ENCODE results near the gene EXD2. TPM values are rescaled to one million over a fixed set of nuclear protein-coding genes. Genes with fewer than 3 reads are reported as not detected.
"Not testable (repeated sequence)": the region's sequence is repeated elsewhere in the genome, so short reads cannot be mapped to it uniquely, and the experiment has no call there.

EXD2 gene
- total RNA-seq: 13.5 TPM

- peak; percentile 39 to 85 (median 78) for DNase-seq (ENCODE audit: low read depth in 2 of 3, low spot score in 2 of 3)
Measured at GRCh38 chr14:69191340-69192111, at the start of gene EXD2. Gene EXD2 (plus strand): TSS chr14:69191498. CDS start chr14:69209471, 17,973 bp downstream.

GRCh38 chr14:69141550-69141949 is 49.7 kb upstream of the EXD2 start:
- DNase-seq (ENCODE audit: low read depth in 2 of 3, low spot score in 2 of 3): no peak

DNA sequence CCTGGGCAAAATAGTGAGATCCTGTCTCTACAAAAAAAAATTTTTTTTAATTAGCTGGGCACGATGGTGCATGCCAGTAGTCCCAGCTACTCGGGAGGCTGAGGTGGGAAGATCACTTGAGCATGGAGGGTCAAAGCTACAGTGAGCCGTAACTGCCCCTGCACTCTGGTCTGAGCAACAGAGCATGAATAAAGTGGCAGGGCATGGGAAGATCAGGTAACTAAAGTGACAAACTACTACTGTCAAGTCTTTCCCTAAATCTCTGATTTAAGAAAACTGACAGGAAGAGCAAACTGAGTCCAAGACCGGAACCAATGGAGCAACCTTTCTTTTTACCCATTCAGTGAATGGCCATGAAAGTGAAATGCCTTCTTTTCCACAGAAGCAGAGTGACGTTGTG is 49.2 kb upstream of the EXD2 start:
- DNase-seq (ENCODE audit: low read depth in 2 of 3, low spot score in 2 of 3): no peak

GRCh38 chr14:69149461-69150244 is 41.6 kb upstream of the EXD2 start:
- no peak for DNase-seq (ENCODE audit: low read depth in 2 of 3, low spot score in 2 of 3)

DNA sequence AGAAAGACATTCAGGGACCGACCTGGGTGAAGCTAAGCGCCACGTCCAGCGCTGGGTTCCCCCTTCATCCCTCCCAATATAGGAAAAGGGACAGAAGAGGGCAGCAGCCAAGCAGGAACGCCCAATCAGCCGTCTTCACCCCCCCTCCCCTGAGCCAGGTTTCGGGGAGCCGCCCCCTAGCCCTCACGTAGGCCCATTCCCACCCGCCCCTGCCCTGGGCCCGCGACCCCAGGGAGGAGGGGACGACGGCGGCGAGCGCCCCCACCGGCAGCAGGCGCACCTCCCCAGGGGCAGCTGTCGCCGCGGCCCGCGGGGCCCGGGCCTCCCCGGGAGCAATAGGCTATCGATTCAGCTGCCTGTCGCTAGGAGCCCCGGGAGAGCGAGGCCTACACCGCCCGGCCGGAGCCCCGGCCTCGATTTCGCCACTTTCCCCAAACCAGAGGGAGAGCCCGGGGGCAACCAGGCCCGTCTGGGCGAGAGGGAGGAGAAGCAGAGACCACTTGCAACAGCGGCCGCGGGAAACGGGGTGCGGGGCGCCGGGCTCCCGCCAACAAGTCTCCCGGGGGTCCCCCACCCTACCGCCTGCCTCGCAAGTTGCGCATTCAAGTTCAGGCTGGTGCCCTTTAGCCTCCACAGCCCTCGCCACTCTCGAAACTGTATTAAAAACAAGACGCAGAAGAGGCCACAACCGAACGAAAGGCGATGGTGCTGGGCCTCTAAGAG is 39.7 kb upstream of the EXD2 start:
- peak; percentile 58 to 94 (median 86) for DNase-seq (ENCODE audit: low read depth in 2 of 3, low spot score in 2 of 3)

DNA sequence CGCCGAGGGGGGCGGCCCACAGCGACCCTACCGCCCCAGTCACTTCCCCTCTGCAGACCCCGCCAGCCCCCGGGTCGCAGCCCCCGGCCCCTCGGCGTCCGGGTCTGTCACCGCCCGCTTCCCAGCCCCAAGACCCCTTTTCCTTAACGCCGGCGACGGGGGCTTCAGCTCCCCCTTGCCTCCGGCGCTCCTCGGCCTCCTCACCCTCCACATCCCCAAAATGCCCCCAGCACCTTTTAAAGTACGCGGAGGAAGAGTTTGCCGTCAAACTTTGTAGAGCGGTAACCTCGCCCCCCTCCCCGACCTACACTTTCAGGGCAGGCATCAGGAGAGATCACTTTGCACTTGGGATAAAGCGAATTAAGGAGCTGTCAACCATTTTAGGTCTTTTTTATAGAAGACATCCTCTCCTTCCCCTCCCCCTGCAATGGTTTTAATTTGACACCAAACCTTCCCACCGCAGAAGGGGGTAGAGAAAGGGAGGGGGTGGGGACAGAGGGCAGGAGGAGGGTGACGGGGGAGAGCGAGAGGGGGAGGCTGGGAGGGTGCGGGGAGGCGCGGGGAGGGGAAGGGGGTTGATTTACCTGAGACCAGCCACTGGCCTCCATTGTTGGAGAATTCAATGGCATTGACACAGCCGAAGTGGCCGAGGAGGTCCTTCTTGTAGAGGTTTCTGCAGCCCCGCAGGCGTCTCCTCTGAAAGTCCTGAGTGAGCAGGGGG is 39.0 kb upstream of the EXD2 start:
- DNase-seq (ENCODE audit: low read depth in 2 of 3, low spot score in 2 of 3): peak; percentile 25 to 69 (median 42)

- DNase-seq (ENCODE audit: low read depth in 2 of 3, low spot score in 2 of 3): peak in 1 of 3 donors; percentile 95
Measured at GRCh38 chr14:69152902-69153151, 38.5 kb upstream of the EXD2 start, which contains the start of gene DCAF5. Gene DCAF5 (minus strand): TSS chr14:69153119. CDS start chr14:69152978, 141 bp downstream.

DNA sequence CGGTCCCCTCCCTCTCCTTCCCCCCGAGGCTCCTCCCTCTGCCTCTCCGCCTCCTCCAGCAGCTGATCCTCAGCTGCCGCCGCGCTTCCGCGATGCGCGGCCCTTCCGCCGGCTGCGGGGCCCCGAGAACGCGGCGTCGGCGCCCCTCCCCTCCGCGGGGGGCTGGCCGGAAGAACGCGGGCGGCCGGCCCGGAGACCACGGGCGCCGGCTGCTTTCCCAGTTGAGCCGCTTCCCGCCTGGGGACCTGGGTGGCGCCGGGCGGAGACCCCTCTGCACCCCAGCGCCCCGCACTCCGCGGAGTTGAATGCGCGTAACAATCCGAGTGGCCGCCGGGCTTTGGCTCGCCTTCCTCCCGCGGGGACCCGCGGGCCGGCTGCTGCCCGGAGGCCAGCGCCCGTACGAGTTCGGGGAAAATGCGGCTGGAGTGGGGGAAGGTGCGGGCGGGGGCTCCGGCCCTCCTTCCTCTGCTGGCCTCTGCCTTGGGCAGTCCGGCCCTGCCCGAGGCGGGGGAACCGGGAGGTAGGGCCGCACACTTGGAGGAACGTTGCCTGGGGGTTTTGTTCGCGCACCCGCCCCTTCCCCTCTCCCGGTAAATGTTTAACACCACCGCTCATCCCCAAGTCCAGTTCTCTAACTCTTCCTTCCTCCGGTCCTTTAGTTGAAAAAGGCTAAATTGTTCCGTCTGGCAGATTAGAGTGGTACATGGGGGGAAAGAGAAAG is 38.0 kb upstream of the EXD2 start:
- peak in 2 of 3 donors; percentile 82 to 95 for DNase-seq (ENCODE audit: low read depth in 2 of 3, low spot score in 2 of 3)

DNA sequence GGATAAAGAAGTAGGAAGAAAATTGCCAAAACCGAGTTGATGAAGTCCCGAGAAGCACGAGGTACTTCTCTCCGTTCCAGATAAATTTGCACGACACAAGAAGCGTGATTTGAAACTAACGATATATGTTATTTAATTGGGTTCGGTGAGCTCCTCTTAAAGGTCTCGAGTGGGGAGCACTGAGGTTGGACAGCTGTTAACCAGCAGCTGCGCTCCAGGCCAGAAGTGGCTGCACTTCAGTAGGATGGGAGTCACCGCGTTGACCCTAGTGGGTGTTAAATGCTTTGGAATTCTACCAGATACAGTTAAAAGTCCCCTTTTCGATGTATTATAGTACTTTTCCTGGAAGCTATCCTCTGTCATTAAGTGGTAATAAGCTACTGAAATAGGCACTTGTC is 37.4 kb upstream of the EXD2 start:
- DNase-seq (ENCODE audit: low read depth in 2 of 3, low spot score in 2 of 3): peak in 2 of 3 donors; percentile 14 to 23

DNA sequence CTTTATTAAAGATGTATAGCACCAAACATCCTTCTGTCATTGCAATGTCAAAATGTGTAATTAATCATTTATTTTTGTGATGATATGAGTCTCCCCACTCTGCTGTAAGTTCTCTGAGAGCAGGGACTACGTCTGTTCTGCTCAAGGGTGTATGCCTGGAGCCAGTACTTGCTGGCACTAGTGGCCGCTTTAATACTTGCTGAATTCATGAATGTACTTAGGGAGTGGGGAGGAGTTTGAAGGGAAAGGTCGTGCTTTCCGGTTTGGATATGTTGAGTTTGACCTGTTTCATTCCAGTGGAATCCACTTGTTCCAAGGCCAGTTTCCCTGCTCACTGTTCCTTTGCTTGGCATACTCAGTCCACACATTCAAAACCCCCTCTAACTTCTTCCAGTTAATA is 36.5 kb upstream of the EXD2 start:
- no peak for DNase-seq (ENCODE audit: low read depth in 2 of 3, low spot score in 2 of 3)

DNA sequence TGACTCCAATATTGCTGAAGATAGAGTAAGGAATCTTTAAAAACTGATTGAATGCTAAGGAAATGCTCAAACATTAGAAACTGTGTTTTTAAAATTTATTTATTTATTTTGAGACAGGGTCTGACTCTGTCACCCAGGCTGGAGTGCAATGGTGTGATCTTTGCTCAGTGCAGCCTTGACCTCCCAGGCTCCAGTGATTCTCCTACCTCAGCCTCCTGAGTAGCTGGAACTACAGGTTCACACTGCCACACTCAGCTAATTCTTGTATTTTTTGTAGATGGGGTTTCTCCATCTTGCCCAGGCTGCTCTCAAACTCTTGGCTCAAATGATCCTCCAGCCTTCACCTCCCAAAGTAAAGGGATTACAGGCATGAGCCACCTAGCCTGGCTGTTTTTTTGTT is 35.1 kb upstream of the EXD2 start:
- DNase-seq (ENCODE audit: low read depth in 2 of 3, low spot score in 2 of 3): no peak

GRCh38 chr14:69161590-69161989 is 29.7 kb upstream of the EXD2 start:
- no peak for DNase-seq (ENCODE audit: low read depth in 2 of 3, low spot score in 2 of 3)

DNA sequence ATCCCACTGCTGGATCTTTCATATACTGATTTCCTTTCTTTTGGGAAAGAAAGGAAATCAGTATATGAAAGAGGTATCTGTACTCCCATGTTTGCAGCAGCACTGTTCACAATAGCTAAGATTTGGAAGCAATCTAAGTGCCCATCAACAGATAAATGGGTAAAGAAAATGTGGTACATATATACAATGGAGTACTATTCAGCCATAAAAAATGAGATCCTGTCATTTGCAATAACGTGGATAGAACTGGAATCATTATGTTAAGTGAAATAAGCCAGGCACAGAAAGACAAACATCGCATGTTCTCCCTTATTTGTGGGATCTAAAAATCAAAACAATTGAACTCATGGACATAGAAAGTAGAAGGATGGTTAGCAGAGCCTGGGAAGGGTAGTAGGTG is 25.5 kb upstream of the EXD2 start:
- DNase-seq (ENCODE audit: low read depth in 2 of 3, low spot score in 2 of 3): not testable (repeated sequence)

GRCh38 chr14:69170839-69171238 is 20.5 kb upstream of the EXD2 start:
- DNase-seq (ENCODE audit: low read depth in 2 of 3, low spot score in 2 of 3): no peak

GRCh38 chr14:69171569-69171968 is 19.7 kb upstream of the EXD2 start:
- no peak for DNase-seq (ENCODE audit: low read depth in 2 of 3, low spot score in 2 of 3)

DNA sequence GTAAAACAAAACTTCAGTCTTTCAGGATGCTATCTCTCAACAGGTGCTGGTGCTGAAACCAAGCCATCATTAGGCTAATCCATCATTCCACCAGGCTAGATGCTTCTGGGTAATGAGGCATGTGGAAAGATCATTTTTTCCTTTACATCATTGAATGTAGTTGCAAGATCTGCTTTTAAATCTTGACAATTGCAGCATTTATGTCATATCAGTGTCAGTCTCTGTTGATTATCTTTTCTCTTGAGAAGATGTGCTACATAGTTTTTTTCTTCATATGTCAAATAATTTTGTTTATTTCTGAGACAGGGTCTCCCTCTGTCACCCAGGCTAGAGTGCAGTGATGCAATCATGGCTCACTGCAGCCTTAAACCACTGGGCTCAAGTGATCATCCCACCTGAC is 16.2 kb upstream of the EXD2 start:
- no peak for DNase-seq (ENCODE audit: low read depth in 2 of 3, low spot score in 2 of 3)

- DNase-seq (ENCODE audit: low read depth in 2 of 3, low spot score in 2 of 3): no peak
Measured at GRCh38 chr14:69181491-69181890, 9.8 kb upstream of the EXD2 start.

DNA sequence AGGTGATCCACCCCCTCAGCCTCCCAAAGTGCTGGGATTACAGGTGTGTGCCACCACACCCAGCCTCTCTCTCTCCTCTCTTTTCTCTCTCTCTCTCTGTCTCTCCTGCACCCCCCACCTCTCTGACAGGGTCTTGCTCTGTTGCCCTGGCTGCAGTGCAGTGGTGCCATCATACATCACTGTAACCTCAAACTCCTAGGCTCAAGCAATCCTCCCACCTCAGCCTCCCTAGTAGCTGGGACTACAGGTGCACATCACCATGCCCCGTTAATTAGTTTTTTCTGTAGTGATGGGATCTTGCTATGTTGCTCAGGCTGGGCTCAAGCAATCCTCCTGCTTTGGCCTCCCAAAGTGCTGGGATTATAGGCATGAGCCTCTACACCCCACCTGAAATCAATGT is 8.7 kb upstream of the EXD2 start:
- not testable (repeated sequence) for DNase-seq (ENCODE audit: low read depth in 2 of 3, low spot score in 2 of 3)

GRCh38 chr14:69183735-69184134 is 7.6 kb upstream of the EXD2 start:
- DNase-seq (ENCODE audit: low read depth in 2 of 3, low spot score in 2 of 3): no peak

DNA sequence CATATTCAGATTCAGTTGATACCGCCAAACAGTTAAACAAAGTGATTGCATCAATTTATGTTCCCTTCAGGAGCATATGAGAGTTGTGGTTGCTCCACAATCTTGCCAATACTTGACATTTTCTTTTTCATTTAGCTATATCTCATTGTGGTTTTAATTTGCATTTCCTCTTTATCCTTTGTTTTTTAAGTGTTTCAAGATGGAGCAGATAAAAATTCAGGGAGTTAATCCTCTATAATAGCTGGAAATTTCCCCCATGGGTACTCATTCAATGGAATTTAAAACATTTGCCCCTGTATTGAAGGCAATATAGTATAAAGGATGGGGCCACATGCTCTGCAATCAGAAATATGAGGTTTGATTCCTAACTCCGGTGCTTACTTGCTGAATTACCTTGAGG is 1.1 kb upstream of the EXD2 start:
- DNase-seq (ENCODE audit: low read depth in 2 of 3, low spot score in 2 of 3): no peak

Data from hematopoietic multipotent progenitor cell (in vitro differentiated cells).